GM03348 (cell line): ENCODE data around the gene CCNA2.

Experiments
- DNase-seq: peaks from one replicate; pipeline ENCODE4 v3.0.0; 2012; ENCODE audit warnings: low spot score

CCNA2 gene

GRCh38 chr4:121773883-121774282, 49.8 kb downstream of the CCNA2 start:
- DNase-seq = no peak

- DNase-seq = no peak
Measured at GRCh38 chr4:121771869-121772268, 51.8 kb downstream of the CCNA2 start.

- DNase-seq = no peak
Measured at GRCh38 chr4:121769341-121769740, 54.3 kb downstream of the CCNA2 start.

GRCh38 chr4:121767166-121767565, 56.5 kb downstream of the CCNA2 start:
- DNase-seq = no peak
